K562 (cell line): ENCODE results near the gene CPLX4.

Source experiments
- CTCF ChIP-seq, 3 experiments: IDR thresholded peaks in 2 of 3; conservative IDR thresholded peaks in 1 of 3; 2 replicates each; pipeline ENCODE4 v1.5.1; 2011 to 2012; ENCODE audit warnings: low read length in 3 of 3, mild to moderate bottlenecking in 3 of 3, control low read depth in 2 of 3, improper control_type of control experiment in 1 of 3, inconsistent platforms in 1 of 3, low read depth in 1 of 3, mixed read lengths in 1 of 3, moderate library complexity in 1 of 3; ENCODE audit not compliant: insufficient read depth in 2 of 3
- CXXC5 ChIP-seq: fragments of 250-450 bp; sonication (Bioruptor Pico); IDR thresholded peaks from 2 replicates; pipeline ENCODE4 v1.8.0; 2022; ENCODE audit warnings: inconsistent platforms, mild to moderate bottlenecking, moderate library complexity
- E2F5 ChIP-seq: sonication (generic); formaldehyde crosslinking; IDR thresholded peaks from 2 replicates; pipeline ENCODE4 v1.8.0; 2022; ENCODE audit warnings: mild to moderate bottlenecking, missing genetic modification reagents
- GMEB1 ChIP-seq: fragments of 250-450 bp; sonication (Bioruptor Pico); IDR thresholded peaks from 2 replicates; pipeline ENCODE4 v1.4.0; 2020; ENCODE audit warnings: mild to moderate bottlenecking
- GTF2F1 ChIP-seq: IDR thresholded peaks from 2 replicates; pipeline ENCODE4 v1.6.1; 2011; ENCODE audit warnings: low read depth, low read length, improper control_type of control experiment
- MLX ChIP-seq, 2 experiments: fragments of 450-650 bp in 1 of 2; sonication (generic) in 1 of 2; formaldehyde crosslinking; conservative IDR thresholded peaks; 2 replicates each; pipeline versions ENCODE4 v1.4.0 to v1.8.1; 2020 to 2022; ENCODE audit warnings: mild to moderate bottlenecking in 1 of 2, missing genetic modification reagents in 1 of 2
- NR2F6 ChIP-seq: fragments of 450-650 bp; formaldehyde crosslinking; IDR thresholded peaks from 2 replicates; pipeline ENCODE4 v1.4.0; 2020; ENCODE audit warnings: mild to moderate bottlenecking
- POLR2A ChIP-seq: fragments of 450-650 bp; conservative IDR thresholded peaks from 2 replicates; pipeline ENCODE4 v1.6.1; 2016
- RBBP5 ChIP-seq: fragments of 200-600 bp; sonication (generic); IDR thresholded peaks from 2 replicates; pipeline ENCODE4 v1.6.1; 2012; ENCODE audit warnings: borderline replicate concordance, mild to moderate bottlenecking, low read length, control low read depth, inconsistent platforms; ENCODE audit not compliant: insufficient read depth, poor library complexity, severe bottlenecking
- SPI1 ChIP-seq: IDR thresholded peaks from 2 replicates; pipeline ENCODE4 v1.6.1; 2011; ENCODE audit warnings: low read depth, low read length, control low read depth, borderline replicate concordance
- ZNF551 ChIP-seq: fragments of 250-450 bp; sonication (Bioruptor Pico); IDR thresholded peaks from 2 replicates; pipeline ENCODE4 v1.5.0; 2021; ENCODE audit warnings: mild to moderate bottlenecking, moderate library complexity

GRCh38 chr18:59323931-59324622 lies 5.6 kb upstream of the CPLX4 start:
- TF ChIP-seq RBBP5 (no peak), POLR2A (no peak), E2F5 (CRISPR knock-in tag) (no peak), MLX (CRISPR knock-in tag; conservative IDR thresholded peaks at IDR 0.05) (no peak), NR2F6 (no peak), GTF2F1 (no peak), CXXC5 (CRISPR knock-in tag) (no peak), SPI1 (no peak), CTCF (IDR thresholded peaks at IDR 0.05 in 2 of 3, conservative IDR thresholded peaks at IDR 0.05 in 1 of 3; ENCODE audit: insufficient read depth in 2 of 3, low read depth in 1 of 3, low read length in 3 of 3) (no peak), GMEB1 (CRISPR knock-in tag) (no peak), ZNF551 (CRISPR knock-in tag) (no peak)
